Testis (tissue), 2 donors: ENCODE measurements around the gene TBK1.

Experiments used
- CTCF ChIP-seq, 3 experiments: fragments of 450-650 bp in 2 of 3; fragments of 200-600 bp in 1 of 3; sonication (generic) in 1 of 3; IDR thresholded peaks; one replicate each; pipeline ENCODE4 v1.5.1; 2016 to 2019; ENCODE audit warnings: antibody characterized with exemption in 3 of 3, mild to moderate bottlenecking in 2 of 3, moderate library complexity in 1 of 3
- POLR2A ChIP-seq: fragments of 450-650 bp; IDR thresholded peaks from one replicate; pipeline ENCODE4 v1.6.1; 2017; ENCODE audit warnings: antibody characterized with exemption, mild to moderate bottlenecking, moderate library complexity

GRCh38 chr12:64461634-64462414 is 9.9 kb downstream of the TBK1 start:
- TF ChIP-seq POLR2A (no peak), CTCF (IDR thresholded peaks at IDR 0.05) (no peak)
